ENCODE measurements around the gene RAPGEF4. TPM values are rescaled to one million over a fixed set of nuclear protein-coding genes. Genes with fewer than 3 reads are reported as not detected.
A peak's percentile ranks its signal among the peaks of the same experiment; 100 is the strongest.

RAPGEF4 gene
- total RNA-seq, 2 donors from 2014 or later = 0.19 to 0.65 TPM

DNA sequence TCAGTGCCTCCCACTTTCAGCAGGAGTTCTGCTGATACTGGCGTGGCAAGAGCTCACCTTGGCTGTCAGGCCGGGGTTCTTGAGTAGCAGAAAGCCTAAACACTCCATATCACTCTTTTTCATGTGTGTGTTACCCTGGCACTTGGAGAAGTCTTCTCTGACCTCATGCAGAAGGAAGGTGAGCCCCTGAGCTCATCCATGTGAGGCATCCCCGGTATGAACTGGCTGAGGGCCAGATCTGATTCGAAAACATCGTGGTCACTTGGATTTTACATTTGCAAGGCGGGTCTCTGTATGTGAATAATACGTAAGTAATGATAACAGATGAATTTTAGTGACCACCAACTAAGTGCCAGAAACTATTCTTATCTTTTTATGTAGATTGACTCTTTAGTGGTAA lies 93.6 kb downstream of the RAPGEF4 start:
- Mint-ChIP-seq H3K4me1 (ENCODE audit: low read depth) (no peaks in the 10 kb centered on the region), H3K4me3 (no peak overlapping the region), H3K36me3 (ENCODE audit: insufficient read depth in 2 of 2) (no peaks in the 10 kb centered on the region), H3K27me3 (ENCODE audit: low read depth) (no peaks in the 10 kb centered on the region), H3K9me3 (no peaks in the 10 kb centered on the region), H3K27ac (no peak overlapping the region)
- ATAC-seq (replicated peaks in 1 of 2) (no peak), DNase-seq (no peak)

- Mint-ChIP-seq H3K4me3 (no peak overlapping the region), H3K4me1 (ENCODE audit: low read depth) (no peaks in the 10 kb centered on the region), H3K27ac (no peak overlapping the region), H3K36me3 (ENCODE audit: insufficient read depth in 2 of 2) (no peaks in the 10 kb centered on the region), H3K27me3 (ENCODE audit: low read depth) (no peaks in the 10 kb centered on the region), H3K9me3 (no peaks in the 10 kb centered on the region)
- ATAC-seq (replicated peaks in 1 of 2) (no peak), DNase-seq (no peak)
Measured at GRCh38 chr2:172830482-172830881, 94.8 kb downstream of the RAPGEF4 start.

DNA sequence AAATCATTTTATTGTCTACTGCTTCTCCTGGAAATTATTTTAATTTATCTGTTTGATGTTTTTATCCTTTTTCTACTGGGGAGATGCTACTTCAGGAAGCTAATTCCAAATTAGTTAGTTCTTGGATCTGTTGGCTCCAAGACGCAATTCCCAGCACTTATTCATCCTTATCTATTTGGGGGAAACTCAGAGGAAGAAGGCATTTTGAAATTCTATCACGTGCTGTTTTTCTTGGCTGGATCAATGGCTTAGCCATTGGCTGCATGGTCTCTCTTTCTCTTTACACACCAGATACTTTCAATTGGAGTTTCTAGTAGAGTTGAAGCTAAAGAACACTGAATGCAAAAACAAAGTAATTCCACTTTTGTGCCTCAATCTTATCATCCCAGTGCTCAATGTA lies 98.3 kb downstream of the RAPGEF4 start:
- ATAC-seq (replicated peaks in 1 of 2) = no peak
- H3K4me1 Mint-ChIP-seq (ENCODE audit: low read depth) = peaks cover 5% of the 10 kb centered on the region

GRCh38 chr2:172834881-172835280 lies 99.2 kb downstream of the RAPGEF4 start:
- H3K36me3 Mint-ChIP-seq (ENCODE audit: insufficient read depth in 2 of 2) = no peaks in the 10 kb centered on the region
- peaks cover 25% of the 10 kb centered on the region for H3K27me3 Mint-ChIP-seq (ENCODE audit: low read depth)
- ATAC-seq (replicated peaks in 1 of 2) (no peak), DNase-seq (no peak)
- H3K9me3 Mint-ChIP-seq = no peaks in the 10 kb centered on the region
- H3K4me3 Mint-ChIP-seq = no peak overlapping the region
- H3K4me1 Mint-ChIP-seq (ENCODE audit: low read depth) = peaks cover 5% of the 10 kb centered on the region
- H3K27ac Mint-ChIP-seq = no peak overlapping the region

More for the DNA sequence above, 98.3 kb downstream of the RAPGEF4 start:
- Mint-ChIP-seq H3K27me3 (ENCODE audit: low read depth) (peaks cover 25% of the 10 kb centered on the region), H3K9me3 (no peaks in the 10 kb centered on the region), H3K36me3 (ENCODE audit: insufficient read depth in 2 of 2) (no peaks in the 10 kb centered on the region), H3K4me3 (no peak overlapping the region), H3K27ac (no peak overlapping the region)
- DNase-seq = no peak

DNA sequence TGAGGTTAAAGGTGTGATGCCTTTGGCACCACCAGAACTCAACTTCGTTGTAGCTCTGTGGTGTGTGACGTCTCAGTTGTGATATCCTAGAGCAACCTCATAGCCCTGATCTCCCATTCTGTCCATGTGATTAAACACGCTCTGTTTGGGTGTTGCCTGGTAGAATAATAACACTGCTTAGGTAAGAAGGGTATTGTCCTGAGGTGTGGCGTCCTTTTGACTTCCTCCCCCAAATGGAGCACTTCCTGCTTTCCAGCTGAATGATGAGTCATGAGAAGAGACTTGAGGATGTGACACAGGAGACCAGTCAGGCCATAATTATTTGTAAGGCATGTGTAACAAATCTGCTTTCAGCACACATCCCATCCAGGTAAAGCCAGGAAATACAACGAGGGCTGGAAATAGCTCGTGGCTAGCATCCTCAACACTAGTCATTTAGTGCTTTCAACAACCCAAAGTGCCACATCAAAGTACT lies 100.7 kb downstream of the RAPGEF4 start:
- no peak overlapping the region for H3K27ac Mint-ChIP-seq
- H3K9me3 Mint-ChIP-seq = no peaks in the 10 kb centered on the region
- peaks cover 25% of the 10 kb centered on the region for H3K27me3 Mint-ChIP-seq (ENCODE audit: low read depth)
- no peak overlapping the region for H3K4me3 Mint-ChIP-seq
- H3K4me1 Mint-ChIP-seq (ENCODE audit: low read depth) = peaks cover 5% of the 10 kb centered on the region
- ATAC-seq (replicated peaks in 1 of 2) = peak; percentile 27 to 41
- DNase-seq = no peak
- no peaks in the 10 kb centered on the region for H3K36me3 Mint-ChIP-seq (ENCODE audit: insufficient read depth in 2 of 2)

DNA sequence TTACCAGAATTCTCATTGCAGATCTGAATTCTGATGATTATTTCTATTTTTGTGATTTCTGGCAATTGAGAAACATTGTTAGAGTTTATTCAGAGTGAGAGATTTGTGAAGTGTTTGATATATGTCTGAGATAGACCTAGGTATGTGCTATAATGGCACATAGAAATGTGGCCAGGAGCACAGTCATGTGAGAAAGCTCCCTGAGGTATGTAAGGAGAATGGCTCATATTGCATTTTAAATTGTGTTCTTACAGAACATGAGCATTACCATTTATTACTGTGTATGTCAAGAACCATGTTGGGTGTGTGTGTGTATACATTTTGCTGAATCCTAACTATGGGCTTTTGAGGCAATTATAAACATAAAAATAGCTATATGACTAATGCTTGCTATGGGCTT lies 101.2 kb downstream of the RAPGEF4 start:
- H3K4me1 Mint-ChIP-seq (ENCODE audit: low read depth) = peaks cover 5% of the 10 kb centered on the region
- DNase-seq (no peak), ATAC-seq (replicated peaks in 1 of 2) (peak; percentile 7 to 29)
- peaks cover 25% of the 10 kb centered on the region for H3K27me3 Mint-ChIP-seq (ENCODE audit: low read depth)
- H3K36me3 Mint-ChIP-seq (ENCODE audit: insufficient read depth in 2 of 2) = no peaks in the 10 kb centered on the region
- H3K4me3 Mint-ChIP-seq = no peak overlapping the region
- no peaks in the 10 kb centered on the region for H3K9me3 Mint-ChIP-seq
- H3K27ac Mint-ChIP-seq = no peak overlapping the region

- ATAC-seq (replicated peaks in 1 of 2) (no peak), DNase-seq (no peak)
- Mint-ChIP-seq H3K4me3 (no peak overlapping the region), H3K27ac (no peak overlapping the region), H3K36me3 (ENCODE audit: insufficient read depth in 2 of 2) (no peaks in the 10 kb centered on the region), H3K9me3 (no peaks in the 10 kb centered on the region), H3K27me3 (ENCODE audit: low read depth) (peaks cover 25% of the 10 kb centered on the region), H3K4me1 (ENCODE audit: low read depth) (peaks cover 5% of the 10 kb centered on the region)
Measured at GRCh38 chr2:172839446-172839845, 103.8 kb downstream of the RAPGEF4 start.

DNA sequence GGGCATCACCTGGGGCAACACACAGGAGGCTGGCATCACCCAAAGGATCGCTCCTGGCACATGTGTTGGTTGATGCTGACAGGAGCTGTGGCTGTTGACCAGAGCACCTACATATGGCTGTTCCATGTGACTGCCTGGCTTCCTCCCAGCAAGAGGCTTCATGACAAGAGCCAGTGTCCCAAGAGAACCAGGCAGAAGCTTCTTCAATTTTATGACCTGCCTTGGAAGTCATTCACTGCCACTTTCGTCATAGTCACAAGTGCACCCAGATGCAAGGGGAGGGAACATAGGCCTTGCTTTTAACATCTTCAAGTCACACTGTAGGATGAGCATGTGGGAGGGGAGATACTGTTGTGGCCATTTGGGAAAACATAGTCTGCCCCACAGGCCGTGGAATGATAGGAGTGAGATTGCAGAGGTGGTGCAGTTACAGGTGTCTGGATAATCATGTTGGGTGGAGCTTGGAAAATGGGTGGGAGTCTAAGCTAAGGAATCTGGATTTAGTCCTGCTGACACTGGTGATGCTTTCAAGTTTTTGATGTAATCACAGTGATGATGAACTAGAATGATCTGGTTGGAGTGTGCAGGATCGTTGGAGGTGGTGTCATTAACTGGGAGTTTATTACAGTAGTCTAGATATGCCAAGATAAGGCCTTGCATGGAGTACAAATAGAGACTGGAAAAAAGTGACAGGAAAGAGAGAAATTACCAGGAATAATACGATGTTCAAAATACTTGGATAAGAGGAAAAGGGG lies 107.0 kb downstream of the RAPGEF4 start:
- H3K4me1 Mint-ChIP-seq (ENCODE audit: low read depth) = no peaks in the 10 kb centered on the region
- ATAC-seq (replicated peaks in 1 of 2) = no peak
- H3K27ac Mint-ChIP-seq = no peak overlapping the region
- H3K27me3 Mint-ChIP-seq (ENCODE audit: low read depth) = peaks cover 5% of the 10 kb centered on the region
- H3K4me3 Mint-ChIP-seq = no peak overlapping the region
- no peak for DNase-seq
- no peaks in the 10 kb centered on the region for H3K36me3 Mint-ChIP-seq (ENCODE audit: insufficient read depth in 2 of 2)
- H3K9me3 Mint-ChIP-seq = no peaks in the 10 kb centered on the region

GRCh38 chr2:172843266-172843582 lies 107.6 kb downstream of the RAPGEF4 start:
- Mint-ChIP-seq H3K4me1 (ENCODE audit: low read depth) (no peaks in the 10 kb centered on the region), H3K27me3 (ENCODE audit: low read depth) (no peaks in the 10 kb centered on the region), H3K4me3 (no peak overlapping the region), H3K9me3 (no peaks in the 10 kb centered on the region), H3K27ac (no peak overlapping the region), H3K36me3 (ENCODE audit: insufficient read depth in 2 of 2) (no peaks in the 10 kb centered on the region)
- no peak for DNase-seq
- no peak for ATAC-seq (replicated peaks in 1 of 2)

DNA sequence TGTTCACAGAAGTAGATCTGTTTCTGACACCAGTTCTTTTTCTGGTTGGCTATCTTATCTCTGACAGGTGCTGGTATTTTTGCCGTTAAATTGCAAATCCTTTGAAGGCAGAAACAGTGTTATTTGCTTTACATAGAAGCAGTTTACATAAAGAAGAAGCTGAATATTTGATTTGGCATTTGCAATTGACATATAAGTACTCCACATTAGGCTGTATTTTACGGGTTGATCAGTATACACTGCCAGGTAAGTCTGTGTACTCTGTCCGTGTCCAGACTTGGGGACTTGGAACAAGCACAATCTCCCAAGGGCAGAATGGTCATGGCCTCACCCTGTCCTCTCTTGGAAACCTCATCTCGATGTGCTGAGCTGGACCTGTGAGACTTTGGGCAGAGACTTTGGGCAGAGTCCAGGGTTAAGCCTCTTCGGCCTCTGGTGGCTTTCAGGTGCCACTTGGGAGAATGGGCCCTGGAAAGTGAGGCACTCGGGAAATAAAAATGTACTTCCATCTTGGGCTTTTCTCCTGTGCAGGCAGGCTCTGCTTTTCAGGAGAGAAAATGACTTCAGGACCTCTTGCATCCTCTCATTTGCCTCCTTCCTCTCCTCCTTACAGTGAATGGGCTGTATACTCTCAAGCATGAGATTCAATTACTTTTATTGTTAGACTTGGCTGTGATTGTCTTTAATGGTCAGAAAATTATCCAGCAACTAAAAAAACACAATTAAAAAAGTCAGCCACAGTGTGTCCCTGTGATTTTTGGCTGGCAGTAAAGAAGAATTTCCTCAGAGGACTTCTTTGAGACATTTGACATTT lies 108.5 kb downstream of the RAPGEF4 start:
- no peak for DNase-seq
- no peak overlapping the region for H3K4me3 Mint-ChIP-seq
- H3K27ac Mint-ChIP-seq = no peak overlapping the region
- no peaks in the 10 kb centered on the region for H3K27me3 Mint-ChIP-seq (ENCODE audit: low read depth)
- no peaks in the 10 kb centered on the region for H3K9me3 Mint-ChIP-seq
- H3K36me3 Mint-ChIP-seq (ENCODE audit: insufficient read depth in 2 of 2) = no peaks in the 10 kb centered on the region
- no peaks in the 10 kb centered on the region for H3K4me1 Mint-ChIP-seq (ENCODE audit: low read depth)
- no peak for ATAC-seq (replicated peaks in 1 of 2)

DNA sequence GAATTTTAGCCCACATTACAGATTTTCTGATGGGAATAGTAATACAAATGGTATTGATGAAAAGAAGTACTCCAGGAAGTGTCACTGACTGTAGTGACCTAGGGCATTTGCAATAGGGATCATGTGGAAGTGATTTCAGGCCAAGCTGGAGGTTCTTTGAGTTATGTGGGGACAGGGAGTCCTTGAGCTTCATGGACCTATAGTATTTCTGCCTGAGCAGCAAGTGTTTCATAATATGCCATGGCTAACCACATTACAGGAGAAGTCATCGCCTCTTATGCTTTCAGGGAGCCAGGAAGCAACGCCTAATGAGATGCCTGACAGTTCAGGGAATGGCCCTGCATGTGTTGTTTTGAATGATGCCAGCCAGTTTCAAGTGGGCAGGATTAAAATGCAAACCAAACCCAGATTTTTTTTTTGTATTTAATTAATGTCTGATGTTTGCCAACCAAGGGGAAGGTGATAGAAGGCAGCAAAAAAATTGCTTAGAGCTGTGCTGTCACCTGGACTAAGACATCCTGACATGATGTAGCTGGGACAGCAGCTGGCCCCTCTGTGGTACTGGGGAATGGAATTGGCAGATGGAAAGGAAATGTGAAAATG lies 109.5 kb downstream of the RAPGEF4 start:
- no peaks in the 10 kb centered on the region for H3K27me3 Mint-ChIP-seq (ENCODE audit: low read depth)
- no peaks in the 10 kb centered on the region for H3K36me3 Mint-ChIP-seq (ENCODE audit: insufficient read depth in 2 of 2)
- H3K4me1 Mint-ChIP-seq (ENCODE audit: low read depth) = no peaks in the 10 kb centered on the region
- H3K9me3 Mint-ChIP-seq = no peaks in the 10 kb centered on the region
- DNase-seq (no peak), ATAC-seq (replicated peaks in 1 of 2) (no peak)
- no peak overlapping the region for H3K27ac Mint-ChIP-seq
- H3K4me3 Mint-ChIP-seq = no peak overlapping the region

DNA sequence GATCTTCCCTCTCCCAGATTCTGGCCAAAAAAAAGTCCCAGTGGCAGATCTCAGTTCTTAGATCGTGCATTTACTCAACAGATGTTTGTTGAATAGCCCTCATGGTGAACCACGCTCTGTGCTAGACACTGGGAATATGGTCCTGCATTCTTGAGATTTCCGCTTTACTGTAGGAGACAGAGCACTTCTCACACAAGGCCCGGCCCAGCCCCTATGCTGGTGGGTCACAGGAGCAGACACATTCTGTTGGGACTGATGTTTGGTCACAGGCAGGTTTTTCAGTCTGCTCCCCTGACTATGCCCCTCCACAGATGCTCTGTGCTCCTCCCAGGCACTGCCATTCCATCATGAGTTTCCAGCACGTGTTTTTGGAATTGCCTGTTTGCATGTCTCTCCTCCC lies 110.9 kb downstream of the RAPGEF4 start:
- ATAC-seq (replicated peaks in 1 of 2) (no peak), DNase-seq (no peak)
- Mint-ChIP-seq H3K27me3 (ENCODE audit: low read depth) (no peaks in the 10 kb centered on the region), H3K4me3 (no peak overlapping the region), H3K27ac (no peak overlapping the region), H3K36me3 (ENCODE audit: insufficient read depth in 2 of 2) (no peaks in the 10 kb centered on the region), H3K4me1 (ENCODE audit: low read depth) (no peaks in the 10 kb centered on the region), H3K9me3 (peaks cover 4 to 5% of the 10 kb centered on the region in 2 donors)

GRCh38 chr2:172847188-172847587 lies 111.5 kb downstream of the RAPGEF4 start:
- H3K4me1 Mint-ChIP-seq (ENCODE audit: low read depth) = no peaks in the 10 kb centered on the region
- H3K9me3 Mint-ChIP-seq = peaks cover 4 to 5% of the 10 kb centered on the region in 2 donors
- no peak for DNase-seq
- H3K4me3 Mint-ChIP-seq = no peak overlapping the region
- H3K36me3 Mint-ChIP-seq (ENCODE audit: insufficient read depth in 2 of 2) = no peaks in the 10 kb centered on the region
- no peaks in the 10 kb centered on the region for H3K27me3 Mint-ChIP-seq (ENCODE audit: low read depth)
- no peak overlapping the region for H3K27ac Mint-ChIP-seq
- no peak for ATAC-seq (replicated peaks in 1 of 2)

Data from activated T-cell treated with anti-CD3 and anti-CD28 coated beads, Interleukin-2, amount 50 U/mL, for 72 hours (primary cell).